HG03378 (cell line): Measurements from ENCODE around the gene MTA1.

Experiments
- ATAC-seq: cut with Tn5 transposase; IDR thresholded peaks from one replicate; pipeline ENCODE4 v1.9.1; 2021; ENCODE audit warnings: mild to moderate bottlenecking, moderate library complexity; ENCODE audit not compliant: unreplicated experiment

Gene MTA1

GRCh38 chr14:105401699-105402098 lies 17.9 kb upstream of the MTA1 start:
- no peak for ATAC-seq

GRCh38 chr14:105408592-105408991 lies 11.0 kb upstream of the MTA1 start:
- no peak for ATAC-seq

- ATAC-seq = no peak
Measured at GRCh38 chr14:105409364-105409763, 10.3 kb upstream of the MTA1 start.

GRCh38 chr14:105410642-105411016 lies 9.0 kb upstream of the MTA1 start:
- no peak for ATAC-seq

- ATAC-seq = no peak
Measured at GRCh38 chr14:105411017-105411941, 8.3 kb upstream of the MTA1 start.

GRCh38 chr14:105411985-105412770 lies 7.4 kb upstream of the MTA1 start:
- no peak for ATAC-seq

GRCh38 chr14:105412771-105413543 lies 6.7 kb upstream of the MTA1 start:
- ATAC-seq = no peak

GRCh38 chr14:105413544-105413886 lies 6.1 kb upstream of the MTA1 start:
- no peak for ATAC-seq

- ATAC-seq = no peak
Measured at GRCh38 chr14:105414456-105415371, 4.9 kb upstream of the MTA1 start.

GRCh38 chr14:105415481-105416428 lies 3.9 kb upstream of the MTA1 start:
- no peak for ATAC-seq

- no peak for ATAC-seq
Measured at GRCh38 chr14:105416671-105417070, 3.0 kb upstream of the MTA1 start.

- ATAC-seq = no peak
Measured at GRCh38 chr14:105417690-105418121, 1.9 kb upstream of the MTA1 start.

GRCh38 chr14:105418269-105419194 lies 1.1 kb upstream of the MTA1 start:
- no peak for ATAC-seq

- no peak for ATAC-seq
Measured at GRCh38 chr14:105420101-105420973, 710 bp downstream of the MTA1 start.

- no peak for ATAC-seq
Measured at GRCh38 chr14:105420974-105421674, 1.5 kb downstream of the MTA1 start.
